Panc1 (cell line): Measurements from ENCODE around the gene UVSSA. TPM values are rescaled to one million over a fixed set of nuclear protein-coding genes. Genes with fewer than 3 reads are reported as not detected.

ENCODE experiments used
- ATAC-seq: fragments of 200-7000 bp; cut with Tn5 transposase; 2 replicates; pipeline ENCODE4 v1.9.1; 2020; ENCODE audit warnings: mild to moderate bottlenecking, moderate library complexity
- BruUV-seq: library from RNA; stranded (reverse); fragments of 400-500 nt; replicated peaks from 2 replicates; lab custom pipeline; 2021; lab: Mats Ljungman, UMichigan
- CTCF ChIA-PET: fragments of 300-600 bp; sonication (Branson Sonifier 250); formaldehyde crosslinking; loops from one replicate; lab custom pipeline; 2022; ENCODE audit warnings: antibody characterized with exemption; lab: Charles Lee
- POLR2A ChIA-PET: fragments of 300-600 bp; sonication (Branson Sonifier 250); formaldehyde crosslinking; loops from one replicate; lab custom pipeline; 2022; ENCODE audit warnings: antibody characterized with exemption; lab: Charles Lee
- DNase-seq: peaks from one replicate; pipeline ENCODE4 v3.0.0-alpha.2; 2010; ENCODE audit warnings: low read depth, low spot score
- H3K27ac ChIP-seq: 2 replicates; pipeline ENCODE4 v1.5.1; 2011; ENCODE audit warnings: mild to moderate bottlenecking, low read length, inconsistent platforms
- H3K27me3 ChIP-seq: fragments of 200-500 bp; sonication (Bioruptor generic); 2 replicates; pipeline ENCODE4 v1.6.0; 2014; ENCODE audit warnings: low read length, inconsistent platforms; ENCODE audit not compliant: control insufficient read depth, insufficient read depth
- H3K36me3 ChIP-seq: fragments of 200-500 bp; sonication (Bioruptor generic); 2 replicates; pipeline ENCODE4 v1.5.1; 2014; ENCODE audit warnings: inconsistent platforms, mild to moderate bottlenecking, low read length, moderate library complexity; ENCODE audit not compliant: control insufficient read depth, insufficient read depth
- H3K4me1 ChIP-seq: 2 replicates; pipeline ENCODE4 v1.5.1; 2011; ENCODE audit warnings: inconsistent platforms, mild to moderate bottlenecking, low read length, moderate library complexity; ENCODE audit not compliant: control insufficient read depth, insufficient read depth
- H3K4me3 ChIP-seq, 2 experiments: 2 replicates each; pipeline ENCODE4 v1.5.1; 2011 to 2012; ENCODE audit warnings: low read depth in 2 of 2, low read length in 2 of 2, mild to moderate bottlenecking in 2 of 2, inconsistent platforms in 1 of 2, moderate library complexity in 1 of 2
- H3K9me3 ChIP-seq: fragments of 200-500 bp; sonication (Bioruptor generic); 2 replicates; pipeline ENCODE4 v1.5.1; 2014; ENCODE audit warnings: low read depth, mild to moderate bottlenecking, inconsistent platforms, low read length, moderate library complexity; ENCODE audit not compliant: control insufficient read depth, insufficient read depth
- POLR2AphosphoS5 ChIP-seq: IDR thresholded peaks from 2 replicates; pipeline ENCODE4 v1.6.1; 2012; ENCODE audit warnings: mild to moderate bottlenecking, low read depth, low read length, moderate library complexity
- SIN3A ChIP-seq: IDR thresholded peaks from 2 replicates; pipeline ENCODE4 v1.6.1; 2012; ENCODE audit warnings: low read depth, mild to moderate bottlenecking, low read length, moderate library complexity, borderline replicate concordance; ENCODE audit not compliant: insufficient read depth
- TCF7L2 ChIP-seq: IDR thresholded peaks from 2 replicates; pipeline ENCODE4 v1.6.1; 2011; ENCODE audit warnings: mild to moderate bottlenecking, low read depth, low read length, inconsistent platforms
- in situ Hi-C: cut with HindIII; loops from 2 replicates; pipeline ENCODE4 v1.10.0; 2016; ENCODE audit warnings: low sequenced_read_pairs, low pct_unique_long_range_greater_than_20kb
- intact Hi-C: fragments of 100-400 bp; cut with micrococcal nuclease; formaldehyde crosslinking; loops from one replicate; pipeline ENCODE4 v1.10.0; 2022; ENCODE audit not compliant: unreplicated experiment
- total RNA-seq: library from RNA; stranded (reverse); gene quantifications from one replicate; pipeline ENCODE4 v1.2.1, GENCODE V29; 2021; ENCODE audit not compliant: unreplicated experiment
- TF ChIP-seq, protein P1 (sequence below): fragments of 450-650 bp; IDR thresholded peaks from 2 replicates; pipeline ENCODE4 v1.5.1; 2017; ENCODE audit warnings: mild to moderate bottlenecking
- TF ChIP-seq, protein P2 (sequence below), 2 experiments: IDR thresholded peaks; 2 replicates each; pipeline ENCODE4 v1.6.1; 2011 to 2012; ENCODE audit warnings: low read depth in 2 of 2, control low read depth in 1 of 2, low read length in 1 of 2, mild to moderate bottlenecking in 1 of 2, moderate library complexity in 1 of 2; ENCODE audit not compliant: insufficient read depth in 1 of 2

Gene UVSSA
- total RNA-seq, 1 experiment from 2014 or later, result 23.4 TPM

DNA sequence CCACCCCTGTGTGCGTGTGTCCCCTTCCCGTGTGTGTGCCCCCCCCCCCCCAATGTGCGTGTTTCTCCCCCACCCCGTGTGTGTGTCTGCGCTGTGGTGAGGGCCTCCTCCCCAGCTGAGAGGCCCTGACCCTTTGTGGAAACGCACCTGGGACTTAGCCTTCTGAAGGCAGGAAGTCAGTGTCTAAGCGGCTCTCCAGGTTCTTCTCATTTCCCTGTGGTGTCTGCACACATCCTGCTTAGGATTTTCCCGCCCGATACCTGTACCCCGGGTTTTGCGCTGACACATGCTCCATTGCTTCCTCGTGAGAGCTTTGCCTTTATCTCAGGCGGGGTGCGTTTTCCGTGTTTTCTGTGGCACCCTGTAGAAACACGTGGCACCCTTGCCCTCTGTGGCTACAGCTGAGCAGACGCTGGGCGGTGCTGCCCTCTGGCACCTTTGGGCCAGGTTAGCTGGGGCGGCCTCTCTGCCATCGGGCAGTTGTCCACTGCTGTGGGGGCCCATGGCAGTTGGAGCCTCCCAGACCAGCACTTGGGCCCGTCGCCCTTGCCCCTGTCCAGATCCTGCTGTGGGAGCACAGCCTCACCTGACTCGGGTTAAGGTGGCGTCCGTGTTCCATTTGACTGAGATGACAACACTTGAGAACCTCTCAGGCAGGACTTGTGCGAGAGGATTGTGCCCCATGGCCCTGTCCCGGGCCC is 31.0 kb upstream of the UVSSA start:
- no peaks in the 10 kb centered on the region for H3K27me3 ChIP-seq
- in situ Hi-C loops (no loop called here), intact Hi-C loops (no loop called here)
- no TSS peak for BruUV-seq
- H3K36me3 ChIP-seq, result no peaks in the 10 kb centered on the region
- CTCF ChIA-PET, result no interaction called here
- POLR2A ChIA-PET, result no interaction called here
- TF ChIP-seq, protein P1, sequence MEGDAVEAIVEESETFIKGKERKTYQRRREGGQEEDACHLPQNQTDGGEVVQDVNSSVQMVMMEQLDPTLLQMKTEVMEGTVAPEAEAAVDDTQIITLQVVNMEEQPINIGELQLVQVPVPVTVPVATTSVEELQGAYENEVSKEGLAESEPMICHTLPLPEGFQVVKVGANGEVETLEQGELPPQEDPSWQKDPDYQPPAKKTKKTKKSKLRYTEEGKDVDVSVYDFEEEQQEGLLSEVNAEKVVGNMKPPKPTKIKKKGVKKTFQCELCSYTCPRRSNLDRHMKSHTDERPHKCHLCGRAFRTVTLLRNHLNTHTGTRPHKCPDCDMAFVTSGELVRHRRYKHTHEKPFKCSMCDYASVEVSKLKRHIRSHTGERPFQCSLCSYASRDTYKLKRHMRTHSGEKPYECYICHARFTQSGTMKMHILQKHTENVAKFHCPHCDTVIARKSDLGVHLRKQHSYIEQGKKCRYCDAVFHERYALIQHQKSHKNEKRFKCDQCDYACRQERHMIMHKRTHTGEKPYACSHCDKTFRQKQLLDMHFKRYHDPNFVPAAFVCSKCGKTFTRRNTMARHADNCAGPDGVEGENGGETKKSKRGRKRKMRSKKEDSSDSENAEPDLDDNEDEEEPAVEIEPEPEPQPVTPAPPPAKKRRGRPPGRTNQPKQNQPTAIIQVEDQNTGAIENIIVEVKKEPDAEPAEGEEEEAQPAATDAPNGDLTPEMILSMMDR, result no peak
- TF ChIP-seq, protein P2, sequence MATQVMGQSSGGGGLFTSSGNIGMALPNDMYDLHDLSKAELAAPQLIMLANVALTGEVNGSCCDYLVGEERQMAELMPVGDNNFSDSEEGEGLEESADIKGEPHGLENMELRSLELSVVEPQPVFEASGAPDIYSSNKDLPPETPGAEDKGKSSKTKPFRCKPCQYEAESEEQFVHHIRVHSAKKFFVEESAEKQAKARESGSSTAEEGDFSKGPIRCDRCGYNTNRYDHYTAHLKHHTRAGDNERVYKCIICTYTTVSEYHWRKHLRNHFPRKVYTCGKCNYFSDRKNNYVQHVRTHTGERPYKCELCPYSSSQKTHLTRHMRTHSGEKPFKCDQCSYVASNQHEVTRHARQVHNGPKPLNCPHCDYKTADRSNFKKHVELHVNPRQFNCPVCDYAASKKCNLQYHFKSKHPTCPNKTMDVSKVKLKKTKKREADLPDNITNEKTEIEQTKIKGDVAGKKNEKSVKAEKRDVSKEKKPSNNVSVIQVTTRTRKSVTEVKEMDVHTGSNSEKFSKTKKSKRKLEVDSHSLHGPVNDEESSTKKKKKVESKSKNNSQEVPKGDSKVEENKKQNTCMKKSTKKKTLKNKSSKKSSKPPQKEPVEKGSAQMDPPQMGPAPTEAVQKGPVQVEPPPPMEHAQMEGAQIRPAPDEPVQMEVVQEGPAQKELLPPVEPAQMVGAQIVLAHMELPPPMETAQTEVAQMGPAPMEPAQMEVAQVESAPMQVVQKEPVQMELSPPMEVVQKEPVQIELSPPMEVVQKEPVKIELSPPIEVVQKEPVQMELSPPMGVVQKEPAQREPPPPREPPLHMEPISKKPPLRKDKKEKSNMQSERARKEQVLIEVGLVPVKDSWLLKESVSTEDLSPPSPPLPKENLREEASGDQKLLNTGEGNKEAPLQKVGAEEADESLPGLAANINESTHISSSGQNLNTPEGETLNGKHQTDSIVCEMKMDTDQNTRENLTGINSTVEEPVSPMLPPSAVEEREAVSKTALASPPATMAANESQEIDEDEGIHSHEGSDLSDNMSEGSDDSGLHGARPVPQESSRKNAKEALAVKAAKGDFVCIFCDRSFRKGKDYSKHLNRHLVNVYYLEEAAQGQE (IDR thresholded peaks at IDR 0.05; ENCODE audit: insufficient read depth in 1 of 2, low read depth in 2 of 2, low read length in 1 of 2), result no peak
- TF ChIP-seq TCF7L2 (no peak), POLR2AphosphoS5 (no peak), SIN3A (no peak)
- no peak for DNase-seq
- H3K9me3 ChIP-seq, result no peaks in the 10 kb centered on the region
- H3K27ac ChIP-seq, result no peak overlapping the region
- ATAC-seq, result 0 out of 2 replicates have a peak, but pooled peaks have one; percentile 14
- no peaks in the 10 kb centered on the region for H3K4me1 ChIP-seq
- no peak overlapping the region for H3K4me3 ChIP-seq

DNA sequence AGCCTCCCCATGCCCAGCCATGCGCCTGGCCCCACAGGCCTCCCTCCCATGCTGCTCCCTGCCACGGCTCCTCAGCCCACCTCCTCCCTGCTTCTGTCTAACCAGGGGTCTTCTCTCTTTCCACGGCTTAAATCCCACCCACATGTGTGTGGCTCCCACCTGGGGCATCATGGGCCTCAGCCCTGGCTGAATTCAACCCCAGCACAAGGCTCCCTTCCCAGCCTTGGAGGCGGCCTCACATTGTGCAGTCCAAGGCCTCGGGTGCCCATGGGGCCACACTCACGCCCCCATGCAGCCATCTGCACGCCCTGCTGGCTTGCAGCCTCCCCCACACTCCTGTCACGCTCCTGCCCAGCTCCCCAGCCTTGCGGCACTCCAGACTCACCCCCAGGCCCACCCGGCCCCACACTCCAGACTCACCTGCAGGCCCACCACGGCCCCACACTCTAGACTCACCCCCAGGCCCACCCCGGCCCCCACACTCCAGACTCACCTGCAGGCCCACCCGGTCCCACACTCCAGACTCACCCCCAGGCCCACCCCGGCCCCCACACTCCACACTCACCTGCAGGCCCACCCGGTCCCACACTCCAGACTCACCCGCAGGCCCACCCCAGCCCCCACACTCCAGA is 30.4 kb upstream of the UVSSA start:
- TF ChIP-seq, protein P1, result no peak
- TF ChIP-seq SIN3A, result no peak
- TF ChIP-seq, protein P2 (IDR thresholded peaks at IDR 0.05; ENCODE audit: insufficient read depth in 1 of 2, low read depth in 2 of 2, low read length in 1 of 2), result no peak
- TF ChIP-seq TCF7L2, result no peak
- no peak for TF ChIP-seq POLR2AphosphoS5
- CTCF ChIA-PET, result no interaction called here
- DNase-seq, result no peak
- POLR2A ChIA-PET, result no interaction called here
- Histone ChIP-seq H3K4me1 (no peaks in the 10 kb centered on the region), H3K27ac (no peak overlapping the region), H3K27me3 (no peaks in the 10 kb centered on the region), H3K4me3 (no peak overlapping the region), H3K36me3 (no peaks in the 10 kb centered on the region), H3K9me3 (no peaks in the 10 kb centered on the region)
- in situ Hi-C loops (no loop called here), intact Hi-C loops (no loop called here)
- ATAC-seq, result 0 out of 2 replicates have a peak, but pooled peaks have one; percentile 43
- BruUV-seq, result no TSS peak
